Tibial artery (tissue), 4 donors: ENCODE results near the gene KIF4B.

Experiments
- DNase-seq, 2 donors: peaks; one replicate each; pipeline ENCODE4 v3.0.0-alpha.2; 2019
- H3K27ac ChIP-seq, 2 donors: fragments of 200-600 bp; sonication (generic) in 1 of 2; 1 replicate in 1 of 2; 2 replicates in 1 of 2; pipeline ENCODE4 v1.5.1; 2018 to 2019; ENCODE audit warnings: mild to moderate bottlenecking in 1 of 2
- H3K27me3 ChIP-seq, 2 donors: fragments of 200-600 bp; sonication (generic) in 1 of 2; one replicate each; pipeline versions ENCODE4 v1.5.1 to v1.6.0; 2016 to 2019
- H3K36me3 ChIP-seq, 3 donors: fragments of 200-600 bp; sonication (generic) in 2 of 3; one replicate each; pipeline ENCODE4 v1.5.1; 2016 to 2019; ENCODE audit warnings: mild to moderate bottlenecking in 2 of 3
- H3K4me1 ChIP-seq, 4 donors: fragments of 200-600 bp; sonication (generic) in 2 of 4; 1 replicate in 3 of 4; 2 replicates in 1 of 4; pipeline ENCODE4 v1.5.1; 2016 to 2019
- H3K4me3 ChIP-seq, 2 donors: fragments of 200-600 bp; sonication (generic) in 1 of 2; 1 replicate in 1 of 2; 2 replicates in 1 of 2; pipeline ENCODE4 v1.5.1; 2018 to 2019; ENCODE audit warnings: mild to moderate bottlenecking in 2 of 2
- H3K9me3 ChIP-seq, 3 donors: fragments of 200-600 bp; sonication (generic) in 1 of 3; one replicate each; pipeline ENCODE4 v1.5.1; 2016 to 2019
- intact Hi-C: fragments of 100-400 bp; cut with DNase I; formaldehyde crosslinking; loops from one replicate; pipeline ENCODE4 v1.15.0; 2023; ENCODE audit warnings: low total_unique reads
- TF ChIP-seq, protein P1 (sequence below), 2 experiments: fragments of 200-600 bp in 1 of 2; fragments of 450-650 bp in 1 of 2; IDR thresholded peaks; one replicate each; pipeline ENCODE4 v1.5.1; 2017 to 2019; ENCODE audit warnings: antibody characterized with exemption in 2 of 2, mild to moderate bottlenecking in 1 of 2, moderate library complexity in 1 of 2

KIF4B gene

DNA sequence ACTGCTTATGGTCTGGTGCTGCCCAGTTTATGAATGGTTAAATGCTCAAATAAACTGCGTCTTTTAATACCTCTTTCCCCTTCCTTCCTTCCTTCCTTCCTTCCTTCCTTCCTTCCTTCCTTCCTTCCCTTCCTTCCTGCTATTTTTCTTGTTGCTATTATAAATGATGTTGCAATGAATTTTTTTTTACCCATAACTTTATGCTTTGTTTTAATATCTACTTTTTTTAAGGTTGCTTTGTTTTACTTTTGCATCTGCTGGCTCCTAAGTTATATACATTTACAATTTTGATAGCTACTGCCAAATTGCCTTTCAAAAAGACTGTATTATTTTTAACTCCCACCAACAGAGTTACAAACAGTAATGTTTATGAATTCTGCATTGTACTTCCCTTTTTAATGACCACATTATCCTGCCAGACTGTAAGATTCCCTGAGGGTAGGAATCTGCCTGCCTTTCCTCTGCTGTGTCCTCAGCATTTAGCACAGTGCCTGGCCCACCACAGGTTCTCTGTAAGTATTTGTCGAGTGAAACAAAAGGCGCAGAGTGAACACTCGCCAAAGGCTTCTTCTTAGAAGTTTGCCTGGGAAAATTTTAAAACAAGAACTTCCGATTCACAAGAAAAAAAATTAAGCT, 36.9 kb downstream of the KIF4B start:
- Histone ChIP-seq H3K4me3 (no peak overlapping the region), H3K27me3 (no peaks in the 10 kb centered on the region), H3K4me1 (no peaks in the 10 kb centered on the region), H3K36me3 (no peaks in the 10 kb centered on the region), H3K9me3 (no peaks in the 10 kb centered on the region), H3K27ac (no peak overlapping the region)
- TF ChIP-seq, protein P1, sequence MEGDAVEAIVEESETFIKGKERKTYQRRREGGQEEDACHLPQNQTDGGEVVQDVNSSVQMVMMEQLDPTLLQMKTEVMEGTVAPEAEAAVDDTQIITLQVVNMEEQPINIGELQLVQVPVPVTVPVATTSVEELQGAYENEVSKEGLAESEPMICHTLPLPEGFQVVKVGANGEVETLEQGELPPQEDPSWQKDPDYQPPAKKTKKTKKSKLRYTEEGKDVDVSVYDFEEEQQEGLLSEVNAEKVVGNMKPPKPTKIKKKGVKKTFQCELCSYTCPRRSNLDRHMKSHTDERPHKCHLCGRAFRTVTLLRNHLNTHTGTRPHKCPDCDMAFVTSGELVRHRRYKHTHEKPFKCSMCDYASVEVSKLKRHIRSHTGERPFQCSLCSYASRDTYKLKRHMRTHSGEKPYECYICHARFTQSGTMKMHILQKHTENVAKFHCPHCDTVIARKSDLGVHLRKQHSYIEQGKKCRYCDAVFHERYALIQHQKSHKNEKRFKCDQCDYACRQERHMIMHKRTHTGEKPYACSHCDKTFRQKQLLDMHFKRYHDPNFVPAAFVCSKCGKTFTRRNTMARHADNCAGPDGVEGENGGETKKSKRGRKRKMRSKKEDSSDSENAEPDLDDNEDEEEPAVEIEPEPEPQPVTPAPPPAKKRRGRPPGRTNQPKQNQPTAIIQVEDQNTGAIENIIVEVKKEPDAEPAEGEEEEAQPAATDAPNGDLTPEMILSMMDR (IDR thresholded peaks at IDR 0.05) = no peak
- intact Hi-C loops = no loop called here
- no peak for DNase-seq

DNA sequence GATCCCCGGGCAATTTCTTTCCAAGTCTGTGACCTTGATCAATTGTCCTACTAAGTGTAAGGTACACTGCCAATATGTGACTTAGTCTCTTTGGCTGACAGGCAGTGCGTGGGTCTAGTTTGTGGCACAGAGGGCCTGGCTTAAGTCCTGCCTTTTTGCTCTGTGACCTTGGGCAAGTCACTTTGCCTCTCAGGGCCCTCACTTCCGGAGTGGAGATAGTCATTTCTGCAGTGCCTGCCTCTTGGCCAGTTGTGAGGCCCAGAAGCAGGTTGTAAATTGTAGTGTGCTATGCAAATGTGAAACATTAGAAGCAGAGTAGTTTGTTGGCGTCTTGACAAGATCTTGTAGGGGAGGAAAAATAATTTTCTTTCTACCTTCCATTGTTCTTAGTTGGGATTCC, 39.0 kb downstream of the KIF4B start:
- Histone ChIP-seq H3K9me3 (no peaks in the 10 kb centered on the region), H3K4me3 (no peak overlapping the region), H3K27ac (no peak overlapping the region), H3K36me3 (no peaks in the 10 kb centered on the region), H3K27me3 (no peaks in the 10 kb centered on the region), H3K4me1 (no peaks in the 10 kb centered on the region)
- intact Hi-C loops = no loop called here
- TF ChIP-seq, protein P1 (IDR thresholded peaks at IDR 0.05) = no peak
- no peak for DNase-seq

DNA sequence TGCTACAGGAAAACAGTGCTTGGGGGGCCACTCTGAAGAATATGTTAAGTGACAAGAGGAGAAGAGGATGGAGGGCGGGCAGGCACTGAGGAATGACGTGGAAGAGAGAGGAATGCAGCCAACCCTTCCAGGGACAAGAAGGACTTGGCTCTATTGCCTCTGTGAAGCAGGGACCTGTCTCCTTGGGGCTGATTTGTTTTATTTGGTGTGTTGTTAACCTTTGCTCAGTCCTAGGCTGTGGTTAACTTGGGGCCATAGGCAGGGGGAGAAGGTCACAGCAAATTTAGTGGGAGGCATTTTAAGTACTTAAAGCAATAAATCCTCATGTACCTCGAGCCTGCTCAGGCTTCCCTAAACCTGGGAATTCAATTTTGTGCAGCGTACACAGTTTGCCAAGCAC, 39.9 kb downstream of the KIF4B start:
- intact Hi-C loops = no loop called here
- no peak for DNase-seq
- H3K27me3 ChIP-seq = no peaks in the 10 kb centered on the region
- no peaks in the 10 kb centered on the region for H3K9me3 ChIP-seq
- no peak overlapping the region for H3K27ac ChIP-seq
- H3K4me3 ChIP-seq = no peak overlapping the region
- no peaks in the 10 kb centered on the region for H3K4me1 ChIP-seq
- TF ChIP-seq, protein P1 (IDR thresholded peaks at IDR 0.05) = no peak
- H3K36me3 ChIP-seq = no peaks in the 10 kb centered on the region

- intact Hi-C loops = no loop called here
- no peaks in the 10 kb centered on the region for H3K4me1 ChIP-seq
Measured at GRCh38 chr5:155056644-155057269, 43.2 kb downstream of the KIF4B start.

DNA sequence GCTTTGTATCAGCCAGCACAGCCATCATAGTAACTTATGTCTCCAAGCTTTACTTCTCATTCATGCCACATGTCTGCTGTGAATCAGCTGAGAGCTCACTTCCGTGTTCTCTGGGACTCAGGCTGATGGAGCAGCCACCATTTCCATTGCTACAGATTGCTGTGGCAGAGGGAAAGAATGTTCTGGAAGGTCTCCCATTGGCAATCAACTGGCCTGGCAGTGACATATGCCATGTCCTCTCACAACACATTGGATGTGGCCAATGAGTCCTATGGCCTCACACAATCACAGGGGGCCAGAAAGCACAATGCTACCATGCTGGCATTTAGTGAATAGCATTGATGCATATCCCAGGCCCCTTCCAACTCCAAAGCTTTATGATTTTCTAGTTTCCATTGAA, 44.1 kb downstream of the KIF4B start:
- H3K27ac ChIP-seq = no peak overlapping the region
- intact Hi-C loops = no loop called here
- TF ChIP-seq, protein P1 (IDR thresholded peaks at IDR 0.05) = no peak
- DNase-seq = no peak
- H3K4me1 ChIP-seq = no peaks in the 10 kb centered on the region
- no peaks in the 10 kb centered on the region for H3K36me3 ChIP-seq
- no peak overlapping the region for H3K4me3 ChIP-seq
- peaks cover 0 to 6% (median 4%) of the 10 kb centered on the region in 3 donors for H3K9me3 ChIP-seq
- no peaks in the 10 kb centered on the region for H3K27me3 ChIP-seq

More at GRCh38 chr5:155056644-155057269, 43.2 kb downstream of the KIF4B start:
- H3K27me3 ChIP-seq = no peaks in the 10 kb centered on the region
- DNase-seq = no peak
- H3K36me3 ChIP-seq = no peaks in the 10 kb centered on the region
- no peak overlapping the region for H3K4me3 ChIP-seq
- H3K9me3 ChIP-seq = peaks cover 0 to 6% (median 4%) of the 10 kb centered on the region in 3 donors
- no peak overlapping the region for H3K27ac ChIP-seq
- TF ChIP-seq, protein P1 (IDR thresholded peaks at IDR 0.05) = no peak
